ENCODE measurements around the gene ARG2. TPM values are rescaled to one million over a fixed set of nuclear protein-coding genes. Genes with fewer than 3 reads are reported as not detected.

The ARG2 gene
- total RNA-seq, 4 donors from 2014 or later = 1.6 to 13.9 (median 11.3) TPM

- DNase-seq (ENCODE audit: low spot score) (no peak), ATAC-seq (ENCODE audit: low FRiP score) (no peak)
- TF ChIP-seq CTCF (IDR thresholded peaks at IDR 0.05) = no peak
These were observed 16.6 kb upstream of the ARG2 start for GRCh38 chr14:67602995-67603545.

GRCh38 chr14:67607646-67608045, 12.1 kb upstream of the ARG2 start:
- TF ChIP-seq CTCF (IDR thresholded peaks at IDR 0.05) = no peak
- DNase-seq (ENCODE audit: low spot score) (no peak), ATAC-seq (ENCODE audit: low FRiP score) (no peak)

GRCh38 chr14:67609642-67610310, 9.9 kb upstream of the ARG2 start:
- ATAC-seq (ENCODE audit: low FRiP score) = no peak

GRCh38 chr14:67610491-67610890, 9.2 kb upstream of the ARG2 start:
- no peak for TF ChIP-seq CTCF (IDR thresholded peaks at IDR 0.05)
- DNase-seq (ENCODE audit: low spot score) = no peak
- ATAC-seq (ENCODE audit: low FRiP score) = no peak

More at GRCh38 chr14:67609642-67610310, 9.9 kb upstream of the ARG2 start:
- no peak for TF ChIP-seq CTCF (IDR thresholded peaks at IDR 0.05)
- no peak for DNase-seq (ENCODE audit: low spot score)

- DNase-seq (ENCODE audit: low spot score) = no peak
These were observed 1.1 kb upstream of the ARG2 start for GRCh38 chr14:67618617-67619063.

GRCh38 chr14:67620217-67620785, 581 bp downstream of the ARG2 start:
- no peak for TF ChIP-seq CTCF (IDR thresholded peaks at IDR 0.05)
- DNase-seq (ENCODE audit: low spot score) (no peak), ATAC-seq (ENCODE audit: low FRiP score) (peak; percentile 16)

More at GRCh38 chr14:67618617-67619063, 1.1 kb upstream of the ARG2 start:
- TF ChIP-seq CTCF (IDR thresholded peaks at IDR 0.05) = peak in 1 of 3 donors; percentile 55
- no peak for ATAC-seq (ENCODE audit: low FRiP score)
